HEK293 (cell line): Measurements from ENCODE around the gene PTCRA.

Experiments
- CTCF ChIA-PET: fragments of 350-600 bp; formaldehyde crosslinking; extraction: SDS; loops from one replicate; lab custom pipeline; 2021; ENCODE audit warnings: antibody characterized with exemption; lab: Yijun Ruan, JAX
- POLR2A ChIA-PET: fragments of 300-600 bp; formaldehyde crosslinking; extraction: SDS; loops from one replicate; lab custom pipeline; 2020; ENCODE audit warnings: antibody characterized with exemption, inconsistent platforms; lab: Yijun Ruan, JAX
- H3K27ac ChIP-seq: fragments of 200-500 bp; sonication (Bioruptor generic); 2 replicates; pipeline ENCODE4 v1.5.1; 2014; ENCODE audit warnings: low read depth, low read length, control low read depth, inconsistent platforms; ENCODE audit errors: extremely low read depth
- H3K36me3 ChIP-seq, 2 experiments: fragments of 200-500 bp in 1 of 2; sonication (Bioruptor generic) in 1 of 2; 1 replicate in 1 of 2; 2 replicates in 1 of 2; pipeline ENCODE4 v1.5.1; 2014 to 2017; ENCODE audit warnings: inconsistent platforms in 2 of 2, low read length in 2 of 2; ENCODE audit not compliant: control insufficient read depth in 2 of 2, insufficient read depth in 1 of 2
- H3K4me1 ChIP-seq: fragments of 200-500 bp; sonication (Bioruptor generic); 2 replicates; pipeline ENCODE4 v1.5.1; 2014; ENCODE audit warnings: mild to moderate bottlenecking, low read length, inconsistent platforms; ENCODE audit not compliant: control insufficient read depth, insufficient read depth
- H3K4me3 ChIP-seq: 2 replicates; pipeline ENCODE4 v1.5.1; 2011; ENCODE audit warnings: low read depth, mild to moderate bottlenecking, control low read depth, low read length, moderate library complexity
- H3K9me3 ChIP-seq: fragments of 200-500 bp; sonication (Bioruptor generic); 2 replicates; pipeline ENCODE4 v1.5.1; 2014; ENCODE audit warnings: low read depth, low read length, inconsistent platforms; ENCODE audit not compliant: control insufficient read depth, insufficient read depth
- BCL11B ChIP-seq: fragments of 450-650 bp; formaldehyde crosslinking; IDR thresholded peaks from 2 replicates; pipeline ENCODE4 v1.5.1; 2016; ENCODE audit warnings: low read depth, missing biosample characterization, missing genetic modification characterization
- KLF1 ChIP-seq: fragments of 450-650 bp; formaldehyde crosslinking; IDR thresholded peaks from 2 replicates; pipeline ENCODE4 v1.5.1; 2016; ENCODE audit warnings: missing biosample characterization, missing genetic modification characterization
- KLF10 ChIP-seq: fragments of 450-650 bp; IDR thresholded peaks from 2 replicates; pipeline ENCODE4 v1.5.1; 2018; ENCODE audit warnings: missing biosample characterization, mild to moderate bottlenecking, missing genetic modification characterization
- SCRT2 ChIP-seq: fragments of 450-650 bp; formaldehyde crosslinking; IDR thresholded peaks from 2 replicates; pipeline ENCODE4 v1.5.1; 2016; ENCODE audit warnings: missing biosample characterization, missing genetic modification characterization
- YY2 ChIP-seq: fragments of 450-650 bp; formaldehyde crosslinking; IDR thresholded peaks from 2 replicates; pipeline ENCODE4 v1.5.1; 2016; ENCODE audit warnings: missing biosample characterization, missing genetic modification characterization
- ZNF140 ChIP-seq: fragments of 450-650 bp; formaldehyde crosslinking; IDR thresholded peaks from 2 replicates; pipeline ENCODE4 v1.5.1; 2016; ENCODE audit warnings: missing biosample characterization, missing genetic modification characterization
- ZNF18 ChIP-seq: fragments of 450-650 bp; formaldehyde crosslinking; IDR thresholded peaks from 2 replicates; pipeline ENCODE4 v1.5.1; 2016; ENCODE audit warnings: missing biosample characterization, missing genetic modification characterization
- ZNF37A ChIP-seq: fragments of 450-650 bp; IDR thresholded peaks from 2 replicates; pipeline ENCODE4 v1.5.1; 2018; ENCODE audit warnings: missing biosample characterization, missing genetic modification characterization
- ZNF423 ChIP-seq: fragments of 450-650 bp; formaldehyde crosslinking; IDR thresholded peaks from 2 replicates; pipeline ENCODE4 v1.5.1; 2016; ENCODE audit warnings: missing biosample characterization, missing genetic modification characterization
- ZNF555 ChIP-seq: fragments of 450-650 bp; formaldehyde crosslinking; conservative IDR thresholded peaks from 2 replicates; pipeline ENCODE4 v1.5.1; 2017; ENCODE audit warnings: missing biosample characterization, mild to moderate bottlenecking, missing genetic modification characterization, inconsistent platforms
- ZNF580 ChIP-seq: fragments of 450-650 bp; formaldehyde crosslinking; IDR thresholded peaks from 2 replicates; pipeline ENCODE4 v1.5.1; 2016; ENCODE audit warnings: missing biosample characterization, missing genetic modification characterization
- ZNF585B ChIP-seq: fragments of 450-650 bp; formaldehyde crosslinking; IDR thresholded peaks from 2 replicates; pipeline ENCODE4 v1.5.1; 2016; ENCODE audit warnings: missing biosample characterization, missing genetic modification characterization
- ZNF768 ChIP-seq: fragments of 450-650 bp; formaldehyde crosslinking; IDR thresholded peaks from 2 replicates; pipeline ENCODE4 v1.5.1; 2018; ENCODE audit warnings: missing biosample characterization, mild to moderate bottlenecking, missing genetic modification characterization
- ZNF776 ChIP-seq: fragments of 450-650 bp; formaldehyde crosslinking; IDR thresholded peaks from 2 replicates; pipeline ENCODE4 v1.5.0; 2017; ENCODE audit warnings: missing biosample characterization, missing genetic modification characterization, borderline replicate concordance
- ZNF785 ChIP-seq: fragments of 450-650 bp; formaldehyde crosslinking; IDR thresholded peaks from 2 replicates; pipeline ENCODE4 v1.5.1; 2016; ENCODE audit warnings: missing biosample characterization, missing genetic modification characterization
- ZNF843 ChIP-seq: fragments of 450-650 bp; formaldehyde crosslinking; IDR thresholded peaks from 2 replicates; pipeline ENCODE4 v1.5.1; 2016; ENCODE audit warnings: missing biosample characterization, missing genetic modification characterization
- ZSCAN23 ChIP-seq: fragments of 450-650 bp; formaldehyde crosslinking; IDR thresholded peaks from 2 replicates; pipeline ENCODE4 v1.5.1; 2016; ENCODE audit warnings: missing biosample characterization, missing genetic modification characterization
- TF ChIP-seq, protein P1 (sequence below): fragments of 450-650 bp; formaldehyde crosslinking; IDR thresholded peaks from 2 replicates; pipeline ENCODE4 v1.5.0; 2017; ENCODE audit warnings: missing biosample characterization, missing genetic modification characterization, borderline replicate concordance
- TF ChIP-seq, protein P2 (sequence below): fragments of 450-650 bp; formaldehyde crosslinking; IDR thresholded peaks from 2 replicates; pipeline ENCODE4; 2016; ENCODE audit warnings: missing biosample characterization, missing genetic modification characterization

The PTCRA gene

GRCh38 chr6:42967228-42967627, 51.4 kb downstream of the PTCRA start (continued):
- TF ChIP-seq, protein P1, sequence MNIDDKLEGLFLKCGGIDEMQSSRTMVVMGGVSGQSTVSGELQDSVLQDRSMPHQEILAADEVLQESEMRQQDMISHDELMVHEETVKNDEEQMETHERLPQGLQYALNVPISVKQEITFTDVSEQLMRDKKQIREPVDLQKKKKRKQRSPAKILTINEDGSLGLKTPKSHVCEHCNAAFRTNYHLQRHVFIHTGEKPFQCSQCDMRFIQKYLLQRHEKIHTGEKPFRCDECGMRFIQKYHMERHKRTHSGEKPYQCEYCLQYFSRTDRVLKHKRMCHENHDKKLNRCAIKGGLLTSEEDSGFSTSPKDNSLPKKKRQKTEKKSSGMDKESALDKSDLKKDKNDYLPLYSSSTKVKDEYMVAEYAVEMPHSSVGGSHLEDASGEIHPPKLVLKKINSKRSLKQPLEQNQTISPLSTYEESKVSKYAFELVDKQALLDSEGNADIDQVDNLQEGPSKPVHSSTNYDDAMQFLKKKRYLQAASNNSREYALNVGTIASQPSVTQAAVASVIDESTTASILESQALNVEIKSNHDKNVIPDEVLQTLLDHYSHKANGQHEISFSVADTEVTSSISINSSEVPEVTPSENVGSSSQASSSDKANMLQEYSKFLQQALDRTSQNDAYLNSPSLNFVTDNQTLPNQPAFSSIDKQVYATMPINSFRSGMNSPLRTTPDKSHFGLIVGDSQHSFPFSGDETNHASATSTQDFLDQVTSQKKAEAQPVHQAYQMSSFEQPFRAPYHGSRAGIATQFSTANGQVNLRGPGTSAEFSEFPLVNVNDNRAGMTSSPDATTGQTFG (tag by site-specific recombination) = no peak
- no peak for TF ChIP-seq BCL11B (tag by site-specific recombination)
- TF ChIP-seq, protein P2, sequence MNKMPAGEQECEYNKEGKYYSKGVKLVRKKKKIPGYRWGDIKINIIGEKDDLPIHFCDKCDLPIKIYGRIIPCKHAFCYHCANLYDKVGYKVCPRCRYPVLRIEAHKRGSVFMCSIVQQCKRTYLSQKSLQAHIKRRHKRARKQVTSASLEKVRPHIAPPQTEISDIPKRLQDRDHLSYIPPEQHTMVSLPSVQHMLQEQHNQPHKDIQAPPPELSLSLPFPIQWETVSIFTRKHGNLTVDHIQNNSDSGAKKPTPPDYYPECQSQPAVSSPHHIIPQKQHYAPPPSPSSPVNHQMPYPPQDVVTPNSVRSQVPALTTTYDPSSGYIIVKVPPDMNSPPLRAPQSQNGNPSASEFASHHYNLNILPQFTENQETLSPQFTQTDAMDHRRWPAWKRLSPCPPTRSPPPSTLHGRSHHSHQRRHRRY (tag by site-specific recombination) = no peak

DNA sequence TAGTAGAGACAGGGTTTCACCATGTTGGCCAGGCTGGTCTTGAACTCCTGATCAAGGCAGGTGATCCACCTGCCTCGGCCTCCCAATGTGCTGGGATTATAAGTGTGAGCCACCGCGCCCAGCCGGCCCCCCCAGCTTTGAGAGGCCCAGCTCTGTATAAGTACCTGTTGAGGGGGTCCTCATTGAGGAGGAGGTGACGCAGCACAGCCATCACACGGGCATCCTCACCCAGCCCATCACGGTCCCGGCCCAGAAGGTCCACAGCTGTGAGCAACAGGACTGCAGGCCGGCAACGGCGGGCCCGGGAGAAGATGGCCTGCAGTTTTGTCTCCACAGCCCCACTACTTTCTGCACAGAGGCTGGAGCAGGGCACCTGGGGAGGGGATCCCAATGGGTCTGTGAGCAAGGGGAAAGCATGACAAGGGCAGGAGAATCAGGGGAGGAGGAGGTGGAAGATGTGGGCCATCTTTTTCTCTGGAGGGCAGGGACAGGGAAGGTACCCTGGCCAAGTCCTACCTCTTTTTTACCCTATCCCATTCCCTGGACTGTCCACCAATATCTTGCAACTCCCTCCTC, 52.4 kb downstream of the PTCRA start:
- Histone ChIP-seq H3K36me3 (peaks cover 0 to 48% of the 10 kb centered on the region in 2 experiments; a peak in 2 of 3 replicates), H3K9me3 (no peaks in the 10 kb centered on the region), H3K4me1 (no peaks in the 10 kb centered on the region), H3K27ac (no peak overlapping the region)
- CTCF ChIA-PET = no interaction called here
- TF ChIP-seq SCRT2 = peak; percentile 39; the same call in 1 of the 2 replicates
- no peak for TF ChIP-seq KLF10
- TF ChIP-seq, all 188 proteins: peak for 1
- H3K4me3 ChIP-seq = no peak overlapping the region
- POLR2A ChIA-PET = interaction anchor here (1.6 to 4.2 kb wide), 2 partner anchors 11 to 16 kb away, joined by 4 to 20 read pairs; partner anchors contain the start of genes PEX6 and PPP2R5D

- CTCF ChIA-PET = interaction anchor here (0.6 kb wide), 1 partner anchor 50 kb away, joined by 4 read pairs; no protein-coding TSS in a partner anchor
- no peak overlapping the region for H3K27ac ChIP-seq
- no peak overlapping the region for H3K4me3 ChIP-seq
- H3K9me3 ChIP-seq = no peaks in the 10 kb centered on the region
- no peaks in the 10 kb centered on the region for H3K4me1 ChIP-seq
- peaks cover 0 to 46% of the 10 kb centered on the region in 2 experiments; a peak in 2 of 3 replicates for H3K36me3 ChIP-seq
- POLR2A ChIA-PET = interaction anchor here (1.6 to 4.2 kb wide), 2 partner anchors 10 to 15 kb away, joined by 4 to 20 read pairs; partner anchors contain the start of genes PEX6 and PPP2R5D
- no peak for TF ChIP-seq ZNF776 (tag by site-specific recombination)
These were observed 52.9 kb downstream of the PTCRA start for GRCh38 chr6:42968783-42969182.

DNA sequence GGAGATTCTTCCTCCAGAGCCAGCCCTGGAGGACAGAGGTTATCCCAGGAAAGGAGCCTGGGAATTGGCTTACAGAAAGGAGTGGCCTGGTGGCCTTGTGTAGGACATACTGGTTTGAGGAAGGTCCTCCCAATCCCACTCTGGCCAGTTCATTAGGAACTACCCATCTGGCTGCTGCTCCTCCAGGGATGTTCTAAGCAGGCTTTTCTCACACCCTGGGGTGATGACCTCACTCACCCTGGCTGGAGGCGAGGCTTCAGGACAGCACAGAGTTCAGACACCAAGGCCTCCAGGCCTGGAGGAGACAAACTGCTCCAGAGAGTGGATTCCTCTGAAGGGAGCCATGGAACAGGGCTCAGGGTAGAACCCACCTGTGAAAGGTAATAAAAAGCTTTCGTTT, 53.6 kb downstream of the PTCRA start:
- H3K27ac ChIP-seq = no peak overlapping the region
- H3K4me3 ChIP-seq = no peak overlapping the region
- ChIA-PET CTCF (no interaction called here), POLR2A (interaction anchor here (2.0 to 4.2 kb wide), 2 partner anchors 9 to 15 kb away, joined by 7 to 20 read pairs; partner anchors contain the start of genes PEX6 and PPP2R5D)
- TF ChIP-seq ZNF785 (tag by site-specific recombination) (no peak), ZSCAN23 (no peak), ZNF555 (tag by site-specific recombination) (no peak), ZNF768 (tag by site-specific recombination) (no peak), ZNF585B (no peak), ZNF140 (tag by site-specific recombination) (no peak), KLF1 (tag by site-specific recombination) (no peak), ZNF843 (tag by site-specific recombination) (no peak), ZNF37A (tag by site-specific recombination) (no peak), ZNF18 (no peak), ZNF423 (no peak), ZNF580 (no peak), YY2 (tag by site-specific recombination) (no peak)
- H3K9me3 ChIP-seq = no peaks in the 10 kb centered on the region
- no peaks in the 10 kb centered on the region for H3K4me1 ChIP-seq
- peaks cover 0 to 44% of the 10 kb centered on the region in 2 experiments; a peak in 2 of 3 replicates for H3K36me3 ChIP-seq
